Esophagus squamous epithelium (tissue), 5 donors: Measurements from ENCODE around the gene FGF5. TPM values are rescaled to one million over a fixed set of nuclear protein-coding genes. Genes with fewer than 3 reads are reported as not detected.

Source experiments
- DNase-seq: peaks from one replicate; lab custom pipeline; 2025; lab: John Stamatoyannopoulos, UW
- H3K27ac ChIP-seq, 4 donors: fragments of 200-600 bp; sonication (generic); one replicate each; pipeline ENCODE4 v1.5.1; 2016 to 2019; ENCODE audit warnings: mild to moderate bottlenecking in 1 of 4
- H3K27me3 ChIP-seq, 4 donors: fragments of 200-600 bp; sonication (generic); 1 replicate in 3 of 4; 2 replicates in 1 of 4; pipeline versions ENCODE4 v1.5.1 to v1.6.0; 2017 to 2021; ENCODE audit warnings: antibody characterized with exemption in 1 of 4
- H3K36me3 ChIP-seq, 3 donors: fragments of 200-600 bp; sonication (generic); one replicate each; pipeline ENCODE4 v1.5.1; 2016 to 2019
- H3K4me1 ChIP-seq, 3 donors: fragments of 200-600 bp; sonication (generic); one replicate each; pipeline ENCODE4 v1.5.1; 2017 to 2019
- H3K4me3 ChIP-seq, 4 donors: fragments of 200-600 bp; sonication (generic); 1 replicate in 3 of 4; 2 replicates in 1 of 4; pipeline ENCODE4 v1.5.1; 2016 to 2019; ENCODE audit warnings: mild to moderate bottlenecking in 2 of 4, moderate library complexity in 1 of 4
- H3K9me3 ChIP-seq, 3 donors: fragments of 200-600 bp; sonication (generic); one replicate each; pipeline ENCODE4 v1.5.1; 2016 to 2019
- CTCF ChIP-seq, 6 experiments: fragments of 450-650 bp in 4 of 6; fragments of 200-600 bp in 2 of 6; sonication (generic) in 2 of 6; IDR thresholded peaks; one replicate each; pipeline ENCODE4 v1.5.1; 2016 to 2019; ENCODE audit warnings: antibody characterized with exemption in 6 of 6, mild to moderate bottlenecking in 4 of 6, moderate library complexity in 4 of 6
- POLR2A ChIP-seq, 4 donors: fragments of 450-650 bp; IDR thresholded peaks; one replicate each; pipeline ENCODE4 v1.6.1; 2017; ENCODE audit warnings: antibody characterized with exemption in 4 of 4, mild to moderate bottlenecking in 4 of 4, moderate library complexity in 3 of 4
- WGBS, 2 donors: methylation state at CpG; one replicate each; pipeline ENCODE4 v1.1.5; 2018; 5-methylcytosine and 5-hydroxymethylcytosine counted together
- intact Hi-C: fragments of 100-400 bp; cut with DNase I; formaldehyde crosslinking; loops from one replicate; pipeline ENCODE4 v1.15.0; 2022
- total RNA-seq, 4 donors: library from RNA; depleted of rRNA; stranded (reverse); fragments of >200 nt; gene quantifications; one replicate each; pipeline ENCODE4 v1.1.0, GENCODE V29; 2016
- donor health status: DM: yes; HTN: yes; CAD: no.

Gene FGF5
- not detected for total RNA-seq

DNA sequence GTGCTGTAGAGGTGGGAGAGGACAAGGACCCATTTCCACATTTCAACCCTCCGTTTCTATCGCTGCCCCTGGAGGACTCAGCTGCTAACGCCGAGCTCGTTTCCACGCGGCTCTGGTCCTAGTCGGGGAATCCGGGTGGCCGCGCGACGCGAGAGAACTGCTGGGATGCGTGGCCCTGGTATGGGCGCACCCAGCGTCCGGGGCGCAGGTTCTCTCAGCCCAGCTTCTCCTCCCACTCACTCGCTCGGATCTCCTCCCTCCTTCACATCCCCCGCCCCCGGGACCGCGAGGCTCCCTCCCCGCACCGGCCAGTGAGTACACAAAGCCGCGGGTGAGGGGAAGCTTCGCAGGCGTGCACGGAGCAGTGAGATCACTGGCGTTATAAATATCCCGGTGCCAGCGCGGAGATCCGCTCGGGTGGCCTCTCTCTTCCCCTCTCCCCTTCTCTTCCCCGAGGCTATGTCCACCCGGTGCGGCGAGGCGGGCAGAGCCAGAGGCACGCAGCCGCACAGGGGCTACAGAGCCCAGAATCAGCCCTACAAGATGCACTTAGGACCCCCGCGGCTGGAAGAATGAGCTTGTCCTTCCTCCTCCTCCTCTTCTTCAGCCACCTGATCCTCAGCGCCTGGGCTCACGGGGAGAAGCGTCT, at the start of gene FGF5:
TSS of gene FGF5 (plus strand) at position 412 of the 649 bp plus-strand sequence. CDS start at position 573, 161 bp downstream.
- Histone ChIP-seq H3K9me3 (no peaks in the 10 kb centered on the region), H3K4me1 (peaks cover 8 to 34% (median 10%) of the 10 kb centered on the region in 3 donors), H3K27me3 (peaks cover 0 to 99% (median 25%) of the 10 kb centered on the region in 4 donors), H3K27ac (no peak within 1 kb of the TSS), H3K4me3 (peak within 1 kb of the TSS; percentile 4 to 62 (median 32)), H3K36me3 (no peaks in the 10 kb centered on the region)
- TF ChIP-seq CTCF (IDR thresholded peaks at IDR 0.05) (no peak), POLR2A (IDR thresholded peaks at IDR 0.05) (no peak)
- WGBS, 2 donors: 0 to 2% methylated on average over 9 to 13 of the region's 50 CpGs
- intact Hi-C loops: no loop called here
- no peak for DNase-seq

GRCh38 chr4:80219301-80220025, 47.0 kb upstream of the FGF5 start:
- Histone ChIP-seq H3K4me3 (no peak overlapping the region), H3K36me3 (no peaks in the 10 kb centered on the region), H3K9me3 (no peaks in the 10 kb centered on the region), H3K27ac (no peak overlapping the region), H3K4me1 (no peaks in the 10 kb centered on the region), H3K27me3 (peaks cover 0 to 28% (median 0%) of the 10 kb centered on the region in 4 donors)
- DNase-seq: no peak
- no peak for TF ChIP-seq POLR2A (IDR thresholded peaks at IDR 0.05)
- no peak for TF ChIP-seq CTCF (IDR thresholded peaks at IDR 0.05)
- WGBS, 2 donors: 58 to 64% methylated on average over 5 of the region's 5 CpGs
- intact Hi-C loops: no loop called here

DNA sequence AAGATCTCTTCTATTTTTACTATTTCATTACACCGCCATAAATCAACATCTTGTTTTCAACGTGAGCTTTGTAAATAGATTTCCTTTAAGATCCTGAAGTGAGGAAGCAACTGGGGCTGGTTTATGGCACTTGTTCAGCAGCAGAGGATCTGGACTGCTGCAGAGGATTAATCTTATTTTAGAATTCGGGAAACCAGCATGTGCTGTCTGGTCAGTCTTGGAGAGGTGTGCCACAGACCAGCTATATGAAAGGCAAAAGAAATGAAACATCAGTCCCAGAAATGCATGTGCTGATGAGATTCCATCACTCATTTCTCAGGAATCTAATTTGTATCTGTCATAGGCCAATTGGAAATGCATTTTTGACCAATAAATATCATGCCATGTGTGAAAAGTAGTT, 45.8 kb upstream of the FGF5 start:
- DNase-seq: no peak
- intact Hi-C loops: no loop called here
- 27 to 45% methylated on average over 3 of the region's 3 CpGs for WGBS, 2 donors
- Histone ChIP-seq H3K4me3 (no peak overlapping the region), H3K27me3 (peaks cover 0 to 35% (median 0%) of the 10 kb centered on the region in 4 donors), H3K4me1 (no peaks in the 10 kb centered on the region), H3K9me3 (no peaks in the 10 kb centered on the region), H3K27ac (no peak overlapping the region), H3K36me3 (no peaks in the 10 kb centered on the region)
- TF ChIP-seq POLR2A (IDR thresholded peaks at IDR 0.05) (no peak), CTCF (IDR thresholded peaks at IDR 0.05) (no peak)

GRCh38 chr4:80221161-80221560, 45.3 kb upstream of the FGF5 start:
- no peaks in the 10 kb centered on the region for H3K4me1 ChIP-seq
- no peak overlapping the region for H3K27ac ChIP-seq
- no peaks in the 10 kb centered on the region for H3K36me3 ChIP-seq
- intact Hi-C loops: no loop called here
- DNase-seq: no peak
- peaks cover 0 to 33% (median 0%) of the 10 kb centered on the region in 4 donors for H3K27me3 ChIP-seq
- no peak overlapping the region for H3K4me3 ChIP-seq
- no peak for TF ChIP-seq POLR2A (IDR thresholded peaks at IDR 0.05)
- TF ChIP-seq CTCF (IDR thresholded peaks at IDR 0.05): no peak
- no peaks in the 10 kb centered on the region for H3K9me3 ChIP-seq

DNA sequence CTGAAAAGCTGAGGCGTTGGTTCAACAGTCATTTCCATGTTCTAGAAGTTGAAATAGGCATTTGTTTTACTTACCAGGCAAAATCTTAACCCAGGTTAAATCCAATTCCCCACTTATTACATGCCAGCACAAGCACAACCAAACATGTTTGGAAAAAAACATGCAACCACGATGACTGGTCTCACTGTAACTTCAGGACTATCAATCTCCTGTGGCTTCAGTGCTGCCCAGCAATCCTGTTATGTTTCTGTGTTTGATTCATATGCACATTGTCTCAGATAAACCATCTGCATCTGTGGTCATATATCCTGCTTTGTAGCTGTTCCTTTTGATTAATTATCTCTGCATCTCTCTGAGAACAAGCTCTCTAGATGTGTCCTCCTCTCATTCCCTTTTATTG, 40.9 kb upstream of the FGF5 start:
- intact Hi-C loops: no loop called here
- Histone ChIP-seq H3K9me3 (no peaks in the 10 kb centered on the region), H3K4me1 (no peaks in the 10 kb centered on the region), H3K36me3 (no peaks in the 10 kb centered on the region), H3K4me3 (no peak overlapping the region), H3K27ac (no peak overlapping the region), H3K27me3 (peaks cover 0 to 22% (median 0%) of the 10 kb centered on the region in 4 donors)
- no peak for TF ChIP-seq POLR2A (IDR thresholded peaks at IDR 0.05)
- no peak for TF ChIP-seq CTCF (IDR thresholded peaks at IDR 0.05)
- WGBS, 2 donors: 38% methylated on average over 2 of the region's 2 CpGs
- no peak for DNase-seq
